MG63 (cell line): ENCODE data around the gene PSMB10. TPM values are rescaled to one million over a fixed set of nuclear protein-coding genes. Genes with fewer than 3 reads are reported as not detected.
A peak's percentile ranks its signal among the peaks of the same experiment; 100 is the strongest.

ENCODE experiments used
- DNase-seq: peaks from one replicate; pipeline ENCODE4 v3.0.0-alpha.2; 2020
- H3K27me3 ChIP-seq: fragments of 250-450 bp; sonication (Bioruptor Pico); 2 replicates; pipeline ENCODE4 v1.5.1; 2020; ENCODE audit warnings: mild to moderate bottlenecking, moderate library complexity
- H3K36me3 ChIP-seq: fragments of 250-450 bp; sonication (Bioruptor Pico); 2 replicates; pipeline ENCODE4 v1.5.1; 2020; ENCODE audit warnings: mild to moderate bottlenecking, moderate library complexity
- H3K4me3 ChIP-seq: fragments of 250-450 bp; sonication (Bioruptor Pico); 2 replicates; pipeline ENCODE4 v1.5.1; 2020; ENCODE audit warnings: mild to moderate bottlenecking, moderate library complexity
- H3K9me3 ChIP-seq: fragments of 250-450 bp; sonication (Bioruptor Pico); 2 replicates; pipeline ENCODE4 v1.5.1; 2020; ENCODE audit warnings: mild to moderate bottlenecking, moderate library complexity
- total RNA-seq: library from RNA; depleted of rRNA; stranded (reverse); fragments of >200 nt; shearing (Covaris generic); gene quantifications from 2 replicates; pipeline ENCODE4 v1.2.3, GENCODE V29; 2014; ENCODE audit warnings: low replicate concordance

The PSMB10 gene
- total RNA-seq, 1 experiment from 2014 or later: 12.7 TPM

- Histone ChIP-seq H3K27me3 (no peaks in the 10 kb centered on the region), H3K9me3 (no peaks in the 10 kb centered on the region), H3K36me3 (peaks cover 2% of the 10 kb centered on the region), H3K4me3 (peak overlapping the region; percentile 64)
- DNase-seq: no peak
Observed at GRCh38 chr16:67966549-67967182, 30.0 kb upstream of the PSMB10 start.

DNA sequence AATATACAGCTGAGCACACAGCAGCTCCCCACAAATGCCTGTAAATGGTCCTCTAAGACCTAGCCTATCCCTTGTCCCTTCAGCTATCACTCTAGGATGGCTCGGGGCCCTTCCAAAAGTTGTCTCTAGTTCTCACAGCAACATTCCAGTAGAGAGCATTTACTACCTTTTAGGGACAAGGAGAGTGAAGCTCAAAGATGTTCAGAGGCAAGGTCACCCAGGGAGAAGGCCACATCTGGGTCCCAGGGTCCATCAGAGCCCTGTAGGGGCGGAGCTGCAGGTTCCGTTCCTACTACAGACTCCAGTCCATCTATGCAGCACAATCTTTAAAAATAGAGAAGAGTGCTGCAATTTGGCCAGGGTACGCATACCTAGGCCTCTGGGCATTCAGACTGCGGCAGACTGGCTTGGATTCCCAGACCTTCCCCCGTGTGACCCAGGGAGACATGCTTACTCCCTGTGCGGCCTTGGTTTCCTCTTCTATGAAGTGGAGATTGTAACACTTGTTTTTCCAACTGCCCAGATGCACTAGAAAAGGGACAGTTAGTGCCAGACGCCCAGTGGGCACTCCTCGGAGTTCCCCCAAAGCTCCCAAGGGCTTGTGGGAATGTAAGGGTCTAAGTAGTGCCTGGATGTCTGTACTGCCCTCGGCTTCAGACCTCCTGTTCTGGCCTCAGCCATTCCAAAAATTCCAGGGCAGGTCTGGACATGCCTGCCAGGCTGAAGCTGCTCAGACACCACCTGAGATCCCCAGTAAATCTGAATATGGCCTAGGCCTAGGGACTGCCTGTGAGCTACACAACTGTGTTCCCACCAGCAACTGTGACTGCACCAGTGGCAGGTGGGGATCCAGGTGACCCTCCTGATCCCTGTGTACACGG is 29.3 kb upstream of the PSMB10 start:
- Histone ChIP-seq H3K27me3 (no peaks in the 10 kb centered on the region), H3K9me3 (no peaks in the 10 kb centered on the region), H3K4me3 (no peak overlapping the region), H3K36me3 (peaks cover 2% of the 10 kb centered on the region)
- DNase-seq: no peak

GRCh38 chr16:67964477-67965131 is 28.0 kb upstream of the PSMB10 start:
- Histone ChIP-seq H3K9me3 (no peaks in the 10 kb centered on the region), H3K36me3 (peaks cover 2% of the 10 kb centered on the region), H3K4me3 (no peak overlapping the region)

DNA sequence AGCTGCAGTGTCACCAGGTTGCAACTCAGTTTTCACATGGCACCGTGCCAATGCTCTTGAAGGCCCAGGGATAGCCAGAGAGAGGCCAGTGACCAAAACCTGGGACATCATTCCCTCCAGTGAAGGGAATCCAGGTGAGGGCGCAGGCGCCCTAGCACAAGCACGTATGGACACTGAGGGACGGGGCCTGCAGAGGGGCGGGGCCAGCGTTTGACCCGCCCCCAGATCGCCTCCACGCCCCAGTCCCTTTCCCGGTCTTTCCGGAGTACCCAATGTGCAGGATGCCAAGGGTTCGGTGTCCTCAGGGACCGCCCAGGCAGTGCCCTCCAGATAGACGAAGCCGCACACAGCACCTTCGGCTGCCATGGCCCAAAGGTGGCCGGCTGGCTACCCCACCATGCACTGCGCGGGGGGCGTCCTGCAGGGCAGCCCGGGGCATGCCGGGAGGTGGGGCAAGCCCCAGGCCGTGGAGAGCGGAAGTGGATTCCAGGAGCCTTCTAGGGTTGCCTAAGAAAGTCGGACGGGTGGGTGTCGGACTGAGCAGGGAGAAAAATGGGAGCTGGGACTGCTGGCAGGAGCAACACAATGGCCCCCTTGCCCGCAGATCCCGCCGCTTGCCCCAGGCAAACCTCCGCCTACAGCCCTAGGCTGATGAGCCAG is 27.1 kb upstream of the PSMB10 start:
- no peaks in the 10 kb centered on the region for H3K9me3 ChIP-seq
- no peaks in the 10 kb centered on the region for H3K27me3 ChIP-seq
- no peak overlapping the region for H3K4me3 ChIP-seq
- H3K36me3 ChIP-seq: peaks cover 2% of the 10 kb centered on the region
- no peak for DNase-seq

More at GRCh38 chr16:67964477-67965131, 28.0 kb upstream of the PSMB10 start:
- no peak for DNase-seq
- no peaks in the 10 kb centered on the region for H3K27me3 ChIP-seq

DNA sequence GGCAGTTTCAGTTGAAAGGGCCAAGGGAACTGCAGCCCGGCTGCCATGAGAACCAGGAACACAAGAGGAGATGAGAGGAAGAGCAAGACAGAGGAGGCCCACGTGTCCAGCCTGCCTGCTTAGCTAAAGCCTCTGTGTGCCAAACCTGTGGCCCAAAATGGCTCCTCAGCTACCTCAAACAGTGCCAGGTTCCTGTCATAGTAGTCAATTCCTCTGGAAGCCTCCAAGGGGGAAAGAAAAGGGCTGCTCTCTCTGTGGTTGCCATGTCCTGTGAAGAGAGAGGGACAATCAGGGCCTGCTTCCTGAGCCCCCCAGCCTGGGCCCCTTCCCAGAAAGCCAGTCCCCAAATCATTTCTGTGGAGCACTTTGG is 26.6 kb upstream of the PSMB10 start:
- Histone ChIP-seq H3K9me3 (no peaks in the 10 kb centered on the region), H3K36me3 (peaks cover 2% of the 10 kb centered on the region), H3K4me3 (no peak overlapping the region), H3K27me3 (no peaks in the 10 kb centered on the region)
- no peak for DNase-seq

- Histone ChIP-seq H3K4me3 (no peak overlapping the region), H3K9me3 (no peaks in the 10 kb centered on the region), H3K36me3 (peaks cover 2% of the 10 kb centered on the region), H3K27me3 (no peaks in the 10 kb centered on the region)
- no peak for DNase-seq
Observed at GRCh38 chr16:67962135-67962534, 25.5 kb upstream of the PSMB10 start.

- Histone ChIP-seq H3K9me3 (no peaks in the 10 kb centered on the region), H3K27me3 (no peaks in the 10 kb centered on the region), H3K4me3 (no peak overlapping the region), H3K36me3 (peaks cover 2% of the 10 kb centered on the region)
- no peak for DNase-seq
Observed at GRCh38 chr16:67961551-67961957, 24.9 kb upstream of the PSMB10 start.

- no peak for DNase-seq
- Histone ChIP-seq H3K9me3 (no peaks in the 10 kb centered on the region), H3K4me3 (no peak overlapping the region), H3K36me3 (peaks cover 2% of the 10 kb centered on the region), H3K27me3 (no peaks in the 10 kb centered on the region)
Observed at GRCh38 chr16:67959536-67960329, 23.1 kb upstream of the PSMB10 start.

GRCh38 chr16:67957622-67958021 is 21.0 kb upstream of the PSMB10 start:
- H3K4me3 ChIP-seq: no peak overlapping the region
- H3K36me3 ChIP-seq: no peaks in the 10 kb centered on the region; the same call in none of the 2 replicates
- DNase-seq: no peak
- no peaks in the 10 kb centered on the region for H3K9me3 ChIP-seq
- H3K27me3 ChIP-seq: no peaks in the 10 kb centered on the region

DNA sequence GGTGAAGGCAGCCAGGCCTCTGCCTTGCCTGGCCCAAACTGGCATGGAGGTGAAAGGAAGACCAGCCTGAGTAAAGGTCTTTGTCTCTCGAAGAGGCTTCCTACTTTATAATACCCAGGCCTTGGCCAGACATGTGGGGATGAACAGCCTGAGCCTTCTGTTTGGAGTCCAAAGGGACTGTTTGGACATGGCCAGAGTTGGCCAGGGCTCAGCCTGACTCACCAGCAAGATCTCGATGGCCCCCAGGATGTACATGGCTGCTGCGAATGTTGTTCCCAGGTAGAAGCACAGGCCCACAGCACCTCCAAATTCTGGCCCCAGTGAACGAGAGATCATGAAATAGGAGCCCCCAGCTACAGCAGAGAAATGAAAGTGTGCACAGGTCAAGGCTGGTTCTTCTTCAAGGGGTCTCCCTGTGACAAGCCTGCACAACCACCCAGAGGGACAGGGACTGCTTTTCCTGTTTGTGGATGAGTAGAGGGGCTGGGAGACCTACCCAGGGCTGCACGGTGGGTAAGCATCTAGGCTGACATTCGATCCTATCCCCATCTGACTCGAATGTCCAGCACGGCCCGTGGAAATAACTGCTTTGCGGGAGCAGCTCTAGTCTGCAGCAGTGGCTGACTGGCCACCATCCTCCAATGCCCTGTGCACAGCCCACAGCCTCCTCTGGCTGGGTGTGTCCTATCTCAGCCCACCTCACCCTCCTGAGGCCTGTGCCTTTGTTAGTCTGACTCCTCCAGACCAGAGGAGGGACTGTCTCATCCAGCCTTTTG is 18.0 kb upstream of the PSMB10 start:
- no peak overlapping the region for H3K4me3 ChIP-seq
- no peaks in the 10 kb centered on the region; the same call in none of the 2 replicates for H3K36me3 ChIP-seq
- no peaks in the 10 kb centered on the region for H3K9me3 ChIP-seq
- no peaks in the 10 kb centered on the region for H3K27me3 ChIP-seq
- no peak for DNase-seq

- Histone ChIP-seq H3K27me3 (no peaks in the 10 kb centered on the region), H3K4me3 (no peak overlapping the region), H3K9me3 (no peaks in the 10 kb centered on the region), H3K36me3 (no peaks in the 10 kb centered on the region; the same call in none of the 2 replicates)
- no peak for DNase-seq
Observed at GRCh38 chr16:67953641-67954375, 17.2 kb upstream of the PSMB10 start.

DNA sequence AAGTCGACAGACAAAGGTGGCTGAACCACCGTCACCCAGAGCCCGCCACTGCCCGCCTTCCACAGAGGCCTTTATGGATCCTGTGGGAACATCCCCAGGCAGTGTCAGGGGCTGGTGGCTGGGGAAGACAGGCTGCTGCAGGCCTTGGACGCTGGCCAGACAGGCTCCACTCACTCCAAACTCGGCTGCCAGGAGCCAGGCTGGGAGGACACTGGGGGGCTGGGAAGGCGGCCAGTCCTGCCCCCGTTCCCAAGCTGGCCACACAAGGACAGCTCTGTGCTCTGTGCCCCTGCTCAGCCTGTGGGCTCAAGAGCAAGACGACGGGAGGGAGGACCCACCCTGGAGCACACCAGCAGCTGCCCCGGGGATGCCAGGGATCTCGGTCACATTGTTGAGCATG is 14.8 kb upstream of the PSMB10 start:
- Histone ChIP-seq H3K4me3 (no peak overlapping the region), H3K9me3 (no peaks in the 10 kb centered on the region), H3K36me3 (no peaks in the 10 kb centered on the region; the same call in none of the 2 replicates), H3K27me3 (no peaks in the 10 kb centered on the region)
- no peak for DNase-seq

- no peak for DNase-seq
- no peaks in the 10 kb centered on the region for H3K9me3 ChIP-seq
- no peaks in the 10 kb centered on the region for H3K27me3 ChIP-seq
- H3K36me3 ChIP-seq: no peaks in the 10 kb centered on the region
- H3K4me3 ChIP-seq: no peak overlapping the region
Observed at GRCh38 chr16:67950335-67950843, 13.7 kb upstream of the PSMB10 start.

- H3K4me3 ChIP-seq: no peak overlapping the region
Observed at GRCh38 chr16:67949645-67950044, 13.0 kb upstream of the PSMB10 start.

GRCh38 chr16:67948015-67948414 is 11.4 kb upstream of the PSMB10 start:
- no peak for DNase-seq
- Histone ChIP-seq H3K27me3 (no peaks in the 10 kb centered on the region), H3K9me3 (no peaks in the 10 kb centered on the region), H3K4me3 (no peak overlapping the region), H3K36me3 (no peaks in the 10 kb centered on the region)

More at GRCh38 chr16:67949645-67950044, 13.0 kb upstream of the PSMB10 start:
- Histone ChIP-seq H3K36me3 (no peaks in the 10 kb centered on the region), H3K9me3 (no peaks in the 10 kb centered on the region), H3K27me3 (no peaks in the 10 kb centered on the region)
- no peak for DNase-seq
